ENCODE measurements around the gene EIF3D. TPM values are rescaled to one million over a fixed set of nuclear protein-coding genes. Genes with fewer than 3 reads are reported as not detected.

Gene EIF3D
- total and polyA plus RNA-seq, 2 of the 13 experiments (the other 11 are each of a cell fraction or from before 2014, with no cell fraction given), result 118 to 274 TPM

GRCh38 chr22:36571991-36572390 lies 43.0 kb upstream of the EIF3D start:
- intact Hi-C loops (cut with micrococcal nuclease; ENCODE audit: unreplicated experiment), result no loop called here
- in situ Hi-C loops (cut with HindIII; ENCODE audit: extremely low pct_ligation_motif_present, low pct_unique_long_range_greater_than_20kb), result no loop called here
- ChIA-PET POLR2A (no interaction called here), CTCF (ENCODE audit: low intra/inter-chr PET ratio, low total read pairs) (no interaction called here)
- DNase-seq (ENCODE audit: low spot score) (no peak), FAIRE-seq (no peak), ATAC-seq (no peak)
- Histone ChIP-seq H3K27ac (ENCODE audit: extremely low read length, insufficient read depth, low read length) (no peak overlapping the region), H3K4me3 (replicated peaks in 1 of 3; ENCODE audit: insufficient read depth in 1 of 3, low read depth in 2 of 3, low read length in 3 of 3) (no peak overlapping the region), H4K20me1 (ENCODE audit: insufficient read depth, low read length) (no peaks in the 10 kb centered on the region), H3K36me3 (replicated peaks in 1 of 2; ENCODE audit: control insufficient read depth in 1 of 2, insufficient read depth in 2 of 2, low read length in 2 of 2) (no peaks in the 10 kb centered on the region), H3K4me2 (ENCODE audit: low read depth, low read length) (no peak overlapping the region), H3K9me3 (ENCODE audit: low read length) (no peaks in the 10 kb centered on the region), H3K9ac (ENCODE audit: insufficient read depth, low read depth, low read length) (no peak overlapping the region), H2AFZ (ENCODE audit: low read length) (no peak overlapping the region), H3K27me3 (ENCODE audit: control insufficient read depth in 1 of 2, insufficient read depth in 2 of 2, low read length in 2 of 2) (peaks cover 3 to 8% of the 10 kb centered on the region in 2 experiments; a peak in 3 of 5 replicates), H3K4me1 (ENCODE audit: insufficient read depth, low read length) (no peaks in the 10 kb centered on the region), H3K79me2 (ENCODE audit: insufficient read depth, low read length) (no peaks in the 10 kb centered on the region)
- 30% methylated on average over 2 of the region's 2 CpGs for WGBS (ENCODE audit: low lambda C conversion rate)
- no peak for TF ChIP-seq ZNF549 (CRISPR knock-in tag; IDR thresholded peaks at IDR 0.05)
- no peak for TF ChIP-seq SUZ12 (IDR thresholded peaks at IDR 0.05; ENCODE audit: low read depth, low read length)
- TF ChIP-seq ZNF44 (CRISPR knock-in tag; IDR thresholded peaks at IDR 0.05), result no peak
- no peak for TF ChIP-seq PBX3 (CRISPR knock-in tag; IDR thresholded peaks at IDR 0.05; ENCODE audit: borderline replicate concordance)
- no peak for TF ChIP-seq FOXC1 (CRISPR knock-in tag; IDR thresholded peaks at IDR 0.05; ENCODE audit: borderline replicate concordance)
- TF ChIP-seq RBAK (CRISPR knock-in tag; IDR thresholded peaks at IDR 0.05), result no peak
- no peak for TF ChIP-seq ZFP62 (CRISPR knock-in tag; IDR thresholded peaks at IDR 0.05)
- no peak for TF ChIP-seq ZNF597 (CRISPR knock-in tag; IDR thresholded peaks at IDR 0.05)
- TF ChIP-seq RARG (CRISPR knock-in tag; IDR thresholded peaks at IDR 0.05; ENCODE audit: low read depth), result no peak
- BruUV-seq (replicated peaks), result no TSS peak
